GM18861 (cell line): ENCODE data around the gene ZFAND5.

Source experiments
- ATAC-seq: cut with Tn5 transposase; IDR thresholded peaks from one replicate; pipeline ENCODE4 v1.9.1; 2021; ENCODE audit not compliant: unreplicated experiment

Gene ZFAND5

DNA sequence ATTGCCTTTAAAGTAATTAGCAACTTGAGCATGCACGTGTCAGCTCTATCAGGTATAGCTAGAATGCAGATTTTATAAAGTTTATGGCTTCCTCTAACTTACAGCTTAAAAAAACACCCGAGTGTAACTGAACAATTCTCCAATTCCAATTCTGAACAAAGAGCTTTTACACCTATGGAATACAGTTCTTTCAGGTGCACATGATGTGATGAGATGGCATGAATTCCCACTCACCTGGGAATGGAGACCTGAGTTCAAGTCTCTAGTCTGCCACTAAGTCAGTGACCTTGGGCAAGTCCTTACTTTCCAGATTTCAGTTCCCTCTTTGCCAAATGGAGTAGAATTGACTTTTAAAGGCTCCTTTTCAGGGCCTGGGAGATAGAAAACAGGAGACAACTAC is 1.8 kb downstream of the ZFAND5 start:
- ATAC-seq, result no peak

- ATAC-seq, result peak; percentile 34
Observed at GRCh38 chr9:72362680-72363139, 2.3 kb downstream of the ZFAND5 start.

- no peak for ATAC-seq
Observed at GRCh38 chr9:72362118-72362531, 2.9 kb downstream of the ZFAND5 start.

DNA sequence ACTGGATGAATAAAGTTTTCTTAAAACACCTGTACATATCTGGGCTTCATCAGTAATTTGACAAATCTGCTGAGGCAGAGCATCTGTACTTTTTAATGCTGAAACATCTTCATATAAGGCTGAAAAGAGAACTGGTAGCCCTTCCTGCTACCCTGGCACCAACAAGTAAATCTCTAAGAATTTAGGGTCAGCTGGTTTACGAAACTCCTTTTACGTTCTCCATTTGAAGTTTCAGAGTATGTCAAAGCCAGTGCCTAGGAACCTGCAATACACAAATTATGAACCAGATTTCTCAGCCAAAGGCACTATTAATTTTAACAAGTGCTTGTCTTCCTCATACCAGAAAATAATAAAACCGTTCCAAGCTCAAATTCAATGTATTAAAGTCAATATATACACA is 3.8 kb downstream of the ZFAND5 start:
- no peak for ATAC-seq

DNA sequence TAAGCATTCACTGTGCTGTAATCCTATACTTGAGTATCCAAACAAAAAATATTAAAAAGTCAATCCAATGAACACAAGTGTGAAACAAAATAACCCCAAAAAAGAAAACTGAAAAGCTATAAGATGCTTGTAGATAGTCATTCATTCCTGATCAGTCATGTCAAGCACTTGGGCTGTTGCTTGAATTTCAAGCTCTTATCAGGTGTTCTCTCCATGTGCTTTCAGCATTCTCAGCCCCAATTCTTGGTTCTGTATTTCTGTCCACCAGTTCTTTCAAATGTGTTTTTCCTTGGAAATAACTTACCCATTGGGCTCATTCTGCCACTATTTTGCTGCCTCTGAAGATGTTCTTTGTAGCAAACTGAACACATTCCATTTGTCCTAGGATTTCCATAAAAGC is 4.7 kb downstream of the ZFAND5 start:
- ATAC-seq, result no peak

- ATAC-seq, result no peak
Observed at GRCh38 chr9:72356041-72356582, 8.9 kb downstream of the ZFAND5 start.

GRCh38 chr9:72355153-72355552 is 9.9 kb downstream of the ZFAND5 start:
- ATAC-seq, result no peak

DNA sequence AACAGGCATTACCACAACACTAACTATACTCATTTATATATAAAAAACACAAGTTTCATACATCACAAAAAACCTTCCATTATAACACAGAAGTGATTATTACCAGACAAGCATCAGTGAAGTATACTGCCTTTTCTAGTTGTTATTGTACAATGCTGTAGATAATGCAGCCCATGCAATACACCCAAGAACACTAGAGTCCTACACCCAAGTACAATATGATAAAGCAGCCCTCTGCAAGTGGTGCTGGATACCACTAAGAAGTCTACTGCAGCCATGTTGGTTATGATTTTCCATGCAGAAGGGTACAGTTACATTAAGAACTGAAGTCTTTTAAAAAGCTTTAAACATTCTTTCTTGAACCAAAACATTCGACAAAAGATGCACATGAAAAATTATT is 10.3 kb downstream of the ZFAND5 start:
- ATAC-seq, result no peak

- ATAC-seq, result no peak
Observed at GRCh38 chr9:72353455-72354116, 11.4 kb downstream of the ZFAND5 start.

DNA sequence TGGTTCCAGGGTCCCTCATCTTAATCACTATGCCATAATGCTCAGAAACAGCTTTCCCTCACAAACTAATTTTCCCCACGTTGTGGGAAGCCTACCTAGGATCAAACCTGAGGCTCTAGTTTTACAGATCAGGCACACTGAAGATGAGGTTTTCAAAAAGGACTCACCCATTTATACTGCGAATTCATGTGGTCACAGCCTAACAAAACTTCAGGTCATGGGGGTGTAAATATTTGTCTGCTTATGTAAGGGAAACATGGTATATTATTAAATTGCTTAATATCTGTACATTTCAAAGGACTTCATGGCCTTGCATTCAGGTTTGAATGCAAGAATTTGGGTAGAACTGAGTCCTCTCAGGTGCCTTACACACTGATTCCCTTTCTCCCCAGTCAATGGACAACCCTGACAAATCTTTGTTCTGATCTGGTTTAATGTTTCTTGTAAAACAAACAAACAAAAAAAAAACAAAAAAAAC is 12.1 kb downstream of the ZFAND5 start:
- ATAC-seq, result no peak

GRCh38 chr9:72351538-72352453 is 13.2 kb downstream of the ZFAND5 start:
- no peak for ATAC-seq

GRCh38 chr9:72349911-72350310 is 15.1 kb downstream of the ZFAND5 start:
- ATAC-seq, result no peak

DNA sequence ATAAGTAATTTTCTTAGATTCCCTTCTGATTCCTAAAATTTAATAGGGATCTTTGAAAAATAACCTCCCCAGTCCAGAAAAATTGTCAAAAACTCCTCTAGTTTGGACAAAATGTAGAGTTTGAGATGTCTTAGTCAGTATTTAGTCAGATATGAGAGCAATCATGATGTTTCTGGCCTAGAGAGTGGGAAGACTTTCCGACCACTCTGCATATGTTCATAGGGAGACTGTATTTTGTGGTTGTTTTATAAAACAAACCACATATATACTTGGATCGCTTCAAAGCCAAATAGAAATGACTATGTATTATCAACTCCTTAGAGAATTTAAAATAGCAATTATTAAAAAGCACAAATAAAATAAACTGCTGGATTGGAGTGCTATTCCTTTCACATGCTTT is 15.8 kb downstream of the ZFAND5 start:
- no peak for ATAC-seq

DNA sequence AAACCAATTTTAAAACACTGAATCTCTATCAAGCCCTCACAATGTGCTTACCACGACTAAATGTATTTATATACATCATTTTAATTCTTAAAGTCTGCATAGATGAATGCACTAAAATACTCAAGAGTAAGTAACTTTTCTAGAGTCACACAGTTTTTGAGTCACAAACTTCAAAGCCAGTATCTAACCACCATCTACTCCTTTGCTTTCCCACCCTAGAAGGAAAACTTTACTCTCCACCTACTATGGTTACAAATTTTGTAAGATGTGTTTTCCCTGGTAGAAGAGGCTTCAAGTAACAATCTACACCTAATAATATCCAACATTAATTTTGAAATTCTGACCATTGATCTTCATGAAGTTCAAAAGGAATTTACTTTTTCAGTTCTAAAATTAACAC is 18.7 kb downstream of the ZFAND5 start:
- ATAC-seq, result no peak

DNA sequence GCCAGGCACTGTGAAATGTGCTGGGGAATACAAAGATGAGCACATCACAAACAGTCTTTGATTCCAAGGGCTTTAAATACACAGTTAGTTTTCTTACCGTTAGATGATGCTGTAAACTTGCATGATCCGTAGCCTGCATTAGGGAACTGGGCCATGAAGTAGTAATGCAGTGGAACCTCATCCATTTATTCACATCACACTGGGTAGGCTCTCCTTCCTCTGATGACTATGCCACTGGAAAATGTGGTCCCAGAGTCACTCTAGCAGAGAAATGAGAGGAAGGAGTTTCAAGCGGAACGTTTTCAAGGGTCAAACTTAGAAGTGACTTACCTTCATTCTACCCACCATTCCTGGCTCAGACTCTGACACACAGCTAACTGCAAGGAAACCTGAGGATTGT is 26.4 kb downstream of the ZFAND5 start:
- ATAC-seq, result no peak

- ATAC-seq, result no peak
Observed at GRCh38 chr9:72337286-72337685, 27.7 kb downstream of the ZFAND5 start.

GRCh38 chr9:72334658-72335337 is 30.2 kb downstream of the ZFAND5 start:
- no peak for ATAC-seq

- no peak for ATAC-seq
Observed at GRCh38 chr9:72333709-72334108, 31.3 kb downstream of the ZFAND5 start.

DNA sequence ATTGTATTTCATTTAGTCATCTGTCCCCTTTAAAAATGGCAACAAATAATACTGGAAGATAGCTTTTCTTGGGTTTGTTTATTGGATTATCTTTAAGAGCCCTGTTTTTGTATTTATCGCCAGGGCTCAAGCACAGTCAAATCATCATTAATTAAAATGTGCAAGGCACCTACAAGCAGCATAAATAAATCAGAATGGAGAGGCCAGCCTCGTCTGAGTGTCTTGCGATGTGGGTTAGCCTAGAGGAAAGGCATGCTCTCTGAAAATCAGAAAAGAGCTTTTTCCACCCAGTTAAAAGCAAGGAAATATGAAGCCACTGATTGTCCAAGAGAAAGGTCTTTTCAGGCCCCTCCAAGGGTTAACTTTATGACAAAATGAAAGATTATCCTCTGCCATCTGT is 31.8 kb downstream of the ZFAND5 start:
- no peak for ATAC-seq

- ATAC-seq, result no peak
Observed at GRCh38 chr9:72332351-72332750, 32.7 kb downstream of the ZFAND5 start.

DNA sequence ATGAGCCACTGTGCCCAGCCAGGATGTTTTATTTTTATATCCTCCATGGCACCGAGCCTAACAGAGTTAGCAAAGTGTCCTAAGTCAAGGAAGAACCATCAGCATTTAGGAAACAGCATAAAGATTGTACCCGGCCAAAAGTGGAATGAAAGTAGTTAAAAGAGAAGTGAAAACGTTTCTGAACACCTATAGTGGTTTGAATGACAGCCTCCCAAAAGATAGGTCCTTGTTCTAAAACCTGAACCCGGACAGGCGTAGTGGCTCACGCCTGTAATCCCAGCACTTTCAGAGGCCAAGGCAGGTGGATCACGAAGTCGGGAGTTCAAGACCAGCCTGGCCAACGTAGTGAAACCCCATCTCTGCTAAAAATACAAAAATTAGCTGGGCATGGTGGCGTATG is 37.4 kb downstream of the ZFAND5 start:
- ATAC-seq, result no peak
